HG03103 (cell line): Measurements from ENCODE around the gene LRRN1.
"Not testable (repeated sequence)": the region's sequence is repeated elsewhere in the genome, so short reads cannot be mapped to it uniquely, and the experiment has no call there.

ENCODE experiments used
- ATAC-seq: cut with Tn5 transposase; IDR thresholded peaks from one replicate; pipeline ENCODE4 v1.9.1; 2021; ENCODE audit warnings: low read depth; ENCODE audit not compliant: unreplicated experiment

LRRN1 gene

DNA sequence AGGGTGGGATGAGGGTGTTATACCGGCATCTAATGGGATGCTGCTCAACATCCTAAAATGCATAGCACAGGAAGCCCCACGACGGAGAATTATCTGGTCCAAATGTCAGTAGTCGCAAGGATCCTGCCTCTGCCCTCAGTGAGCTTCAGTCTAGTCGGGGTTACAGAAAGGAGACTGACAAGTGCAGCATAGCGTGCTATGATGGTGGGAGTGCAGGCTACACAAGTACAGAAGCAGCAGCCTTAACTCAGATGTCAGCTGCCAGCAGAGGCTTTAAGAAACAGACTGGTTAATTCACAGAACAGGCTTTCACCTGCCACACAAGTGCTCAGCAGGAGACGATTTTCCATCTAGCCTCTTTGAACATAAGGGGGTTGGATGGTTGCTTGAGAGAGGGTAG is 6.9 kb downstream of the LRRN1 start:
- ATAC-seq, result no peak

DNA sequence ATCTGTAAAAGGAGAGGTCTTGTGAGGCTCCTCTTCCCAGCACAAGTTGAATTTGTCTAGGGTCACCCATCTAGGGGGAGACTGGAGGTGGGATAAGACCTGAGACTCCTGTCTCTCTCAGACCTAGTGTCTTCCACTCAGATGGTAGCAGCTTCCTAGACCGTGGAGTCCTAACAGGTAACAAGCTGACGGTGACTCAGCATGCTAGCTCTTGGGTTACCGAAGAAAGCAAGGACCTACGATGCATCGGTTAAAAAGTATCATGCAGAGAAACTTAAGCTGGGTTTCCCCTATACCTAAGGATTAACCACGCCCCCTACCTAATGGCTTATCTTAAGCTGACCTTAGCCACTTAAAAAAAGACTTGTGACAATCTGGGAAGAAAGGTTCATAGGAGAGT is 7.6 kb downstream of the LRRN1 start:
- no peak for ATAC-seq

DNA sequence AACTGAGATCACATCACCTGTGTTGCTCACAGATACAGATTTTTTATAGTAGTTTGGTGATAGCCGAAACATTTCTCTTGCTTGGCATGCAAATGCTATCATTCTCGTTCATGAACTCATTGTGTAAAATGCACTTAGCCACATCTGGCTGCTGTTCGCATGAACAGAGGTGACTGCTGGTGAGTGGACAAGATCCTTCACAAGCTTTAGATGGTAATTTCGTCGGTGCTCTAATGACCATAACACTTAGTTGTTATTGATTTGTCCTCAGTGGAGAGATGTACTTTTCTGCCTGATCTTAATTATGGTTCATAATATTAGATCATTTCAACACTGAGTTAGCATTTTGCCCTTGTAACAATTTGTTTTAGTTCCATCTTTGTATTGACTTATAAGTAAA is 13.8 kb downstream of the LRRN1 start:
- no peak for ATAC-seq

DNA sequence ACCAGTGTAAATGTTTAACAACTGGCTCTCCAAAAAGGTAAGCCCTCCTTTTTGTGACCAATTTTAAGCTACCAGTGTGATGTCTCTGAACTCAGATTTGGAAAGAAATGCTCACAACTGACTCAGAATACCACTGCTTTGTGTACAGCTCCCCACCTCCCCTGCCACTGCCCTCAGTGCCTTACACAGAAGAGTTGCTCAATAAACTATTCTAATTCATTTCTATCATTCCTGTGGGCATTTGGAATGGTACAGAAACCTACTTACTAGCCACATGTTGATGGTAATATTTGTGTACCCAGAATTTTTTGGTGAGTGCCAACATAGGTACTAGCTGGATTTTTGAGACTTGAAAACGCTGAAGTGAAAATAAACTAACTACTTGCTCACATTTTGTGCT is 16.0 kb downstream of the LRRN1 start:
- ATAC-seq, result no peak

DNA sequence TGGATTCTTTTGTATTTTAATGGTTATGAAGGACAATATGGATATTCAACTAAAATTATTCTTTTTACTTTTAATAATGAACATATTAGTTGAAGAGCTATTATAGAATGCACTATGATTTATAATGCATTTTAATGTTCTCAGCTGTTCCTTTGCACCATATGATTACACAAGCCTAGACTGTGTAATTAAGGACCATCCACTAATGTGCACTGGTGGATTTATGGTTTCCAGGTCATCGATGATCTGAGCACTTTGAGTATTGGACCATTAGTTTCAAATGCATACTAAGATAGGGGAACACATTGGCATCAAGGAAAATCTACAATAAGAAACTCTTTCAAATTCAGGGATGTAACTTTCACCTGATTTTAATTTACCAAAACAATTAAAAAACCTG is 16.8 kb downstream of the LRRN1 start:
- no peak for ATAC-seq

DNA sequence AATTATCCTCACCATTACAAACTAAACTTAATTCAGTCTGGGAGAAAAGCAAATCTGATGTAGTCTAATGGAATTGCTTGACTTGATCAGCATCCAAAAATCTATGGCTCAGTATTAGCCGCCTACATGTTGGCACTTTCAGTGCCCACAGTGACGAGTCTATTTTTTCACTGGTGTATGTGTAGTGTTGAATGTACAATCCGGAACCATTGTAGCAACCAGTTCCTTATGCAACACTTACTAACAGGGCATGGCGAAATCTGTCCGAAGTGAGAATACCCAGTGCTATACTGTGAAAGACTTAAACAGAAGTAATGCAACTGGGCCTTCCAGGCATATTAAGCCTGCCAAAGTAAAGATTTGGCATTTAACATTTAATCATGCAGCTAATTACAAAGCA is 18.6 kb downstream of the LRRN1 start:
- ATAC-seq, result no peak

DNA sequence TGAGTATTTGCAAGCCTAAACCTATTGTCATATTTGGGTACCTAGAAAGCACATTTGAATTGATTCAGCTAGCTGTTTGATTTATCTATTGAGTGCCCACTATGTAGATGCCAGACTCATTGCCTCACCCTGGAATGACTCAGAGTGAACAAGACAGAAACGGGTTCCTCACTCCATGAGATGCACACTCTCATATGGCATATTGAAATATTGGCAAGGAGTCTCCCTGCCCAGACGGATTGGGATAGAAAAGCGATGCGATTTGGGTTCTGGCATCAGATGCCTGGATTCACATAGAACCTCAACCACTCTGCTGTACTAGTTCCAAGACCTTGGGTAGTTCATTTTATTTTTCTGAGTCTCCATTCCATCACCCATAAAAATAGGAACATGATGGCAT is 22.5 kb downstream of the LRRN1 start:
- no peak for ATAC-seq

DNA sequence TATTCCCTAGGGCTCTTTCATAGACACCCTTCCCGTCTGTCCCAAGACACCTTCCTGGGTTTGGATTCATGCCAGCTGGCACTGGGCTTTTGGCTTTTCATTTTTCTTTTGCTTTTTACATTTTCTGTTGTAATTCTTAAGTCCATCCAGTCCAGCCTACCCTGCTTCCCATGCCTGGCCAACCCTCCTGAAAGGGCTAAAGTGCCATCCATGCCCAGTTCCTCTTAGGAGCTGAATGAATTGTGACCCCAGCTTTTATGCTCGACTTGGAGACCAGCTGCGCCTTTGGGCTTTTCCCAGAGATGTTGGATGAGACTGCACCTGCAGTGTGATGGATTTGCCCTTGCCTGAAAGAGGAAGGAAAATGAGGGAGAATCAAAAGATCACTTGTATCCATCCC is 25.8 kb downstream of the LRRN1 start:
- no peak for ATAC-seq

DNA sequence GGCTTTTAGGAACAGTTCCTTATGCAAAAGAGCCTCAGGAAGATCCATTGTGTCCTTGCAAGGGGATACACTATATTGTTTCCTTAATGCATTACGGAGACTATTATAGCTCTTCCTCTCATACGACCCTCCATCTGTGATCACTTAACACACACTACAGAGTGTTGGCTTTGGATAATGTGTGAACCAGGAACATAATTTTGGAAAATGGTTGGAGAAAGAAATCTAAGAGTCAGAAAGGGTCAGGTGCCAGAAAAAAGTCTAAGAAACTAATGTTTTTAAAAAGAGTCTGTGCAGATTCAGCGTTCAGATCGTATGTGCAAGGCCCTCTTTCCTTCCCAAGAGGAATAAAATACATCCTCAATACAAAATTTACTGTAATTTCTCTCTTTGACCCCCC is 27.3 kb downstream of the LRRN1 start:
- ATAC-seq, result no peak

DNA sequence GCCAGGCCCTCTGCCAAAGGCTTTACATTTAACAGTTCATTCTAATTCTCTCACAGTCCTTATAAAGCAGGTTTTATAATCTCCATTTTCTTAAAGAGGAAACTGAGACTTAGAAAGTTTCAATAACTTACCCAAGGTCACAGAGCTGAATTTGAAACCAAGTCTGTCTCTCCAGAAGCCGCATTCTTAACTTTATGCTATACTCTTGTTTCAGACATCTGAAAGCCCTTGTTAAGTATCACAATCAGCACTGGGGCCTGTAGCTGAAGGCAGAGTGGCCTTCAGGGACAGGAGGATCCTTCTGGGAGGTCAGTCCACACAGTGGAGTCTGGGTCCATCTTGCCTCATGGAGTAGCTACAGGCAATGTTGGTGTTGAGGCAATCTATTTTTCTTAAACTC is 27.9 kb downstream of the LRRN1 start:
- ATAC-seq, result no peak

DNA sequence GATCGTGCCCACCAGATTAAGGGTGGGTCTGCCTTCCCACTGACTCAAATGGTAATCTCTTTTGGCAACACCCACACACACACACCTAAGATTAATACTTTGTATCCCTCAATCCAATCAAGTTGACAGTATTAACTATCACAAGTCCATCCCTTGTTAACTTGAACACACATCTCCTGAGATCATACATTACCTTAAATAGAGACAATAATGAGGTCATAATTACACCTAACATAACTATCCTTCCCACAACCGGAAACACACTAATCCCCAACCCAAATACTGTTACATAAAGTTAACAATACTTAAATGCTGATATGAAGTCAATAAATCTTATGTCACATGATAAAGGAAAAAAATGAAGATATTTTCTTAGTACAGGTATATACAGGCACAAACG is 29.2 kb downstream of the LRRN1 start:
- ATAC-seq, result not testable (repeated sequence)

DNA sequence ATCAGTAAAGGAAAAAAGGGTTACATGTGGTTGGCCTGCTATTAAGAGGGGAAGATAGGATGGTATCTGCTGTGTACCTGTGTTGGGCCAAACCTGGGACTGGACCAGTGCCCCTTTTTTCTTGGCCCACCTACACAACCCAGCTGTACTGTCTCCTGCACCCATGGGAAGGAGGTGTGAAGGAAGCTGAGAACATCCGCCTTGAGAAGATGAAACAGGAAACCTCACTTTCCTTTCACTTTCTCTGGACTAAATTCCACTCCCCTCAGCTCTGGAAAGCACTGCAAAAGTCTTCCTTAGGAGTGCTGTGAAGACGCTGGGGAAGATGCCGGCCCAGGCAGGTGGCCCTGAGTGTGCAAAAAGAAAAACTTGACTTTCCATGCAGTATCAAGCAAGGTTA is 37.6 kb downstream of the LRRN1 start:
- ATAC-seq, result no peak

DNA sequence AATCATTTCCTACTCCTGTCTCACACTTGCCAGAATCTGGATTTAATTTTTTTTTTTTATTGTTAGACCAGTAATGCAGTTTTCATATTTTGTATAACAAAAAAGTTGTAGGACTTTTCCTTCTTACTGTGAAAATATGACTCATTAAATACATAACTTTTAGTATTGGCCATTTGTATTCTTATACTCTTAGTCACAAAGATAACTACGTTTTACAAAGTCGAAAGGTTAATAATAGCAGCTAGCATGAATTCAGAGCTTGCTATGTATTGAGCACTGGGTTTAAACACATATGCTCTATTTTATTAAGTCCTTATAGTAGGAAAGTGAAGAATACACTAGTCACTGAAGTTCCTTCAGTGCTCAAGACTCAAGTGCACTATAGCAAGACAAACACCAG is 43.1 kb downstream of the LRRN1 start:
- no peak for ATAC-seq

DNA sequence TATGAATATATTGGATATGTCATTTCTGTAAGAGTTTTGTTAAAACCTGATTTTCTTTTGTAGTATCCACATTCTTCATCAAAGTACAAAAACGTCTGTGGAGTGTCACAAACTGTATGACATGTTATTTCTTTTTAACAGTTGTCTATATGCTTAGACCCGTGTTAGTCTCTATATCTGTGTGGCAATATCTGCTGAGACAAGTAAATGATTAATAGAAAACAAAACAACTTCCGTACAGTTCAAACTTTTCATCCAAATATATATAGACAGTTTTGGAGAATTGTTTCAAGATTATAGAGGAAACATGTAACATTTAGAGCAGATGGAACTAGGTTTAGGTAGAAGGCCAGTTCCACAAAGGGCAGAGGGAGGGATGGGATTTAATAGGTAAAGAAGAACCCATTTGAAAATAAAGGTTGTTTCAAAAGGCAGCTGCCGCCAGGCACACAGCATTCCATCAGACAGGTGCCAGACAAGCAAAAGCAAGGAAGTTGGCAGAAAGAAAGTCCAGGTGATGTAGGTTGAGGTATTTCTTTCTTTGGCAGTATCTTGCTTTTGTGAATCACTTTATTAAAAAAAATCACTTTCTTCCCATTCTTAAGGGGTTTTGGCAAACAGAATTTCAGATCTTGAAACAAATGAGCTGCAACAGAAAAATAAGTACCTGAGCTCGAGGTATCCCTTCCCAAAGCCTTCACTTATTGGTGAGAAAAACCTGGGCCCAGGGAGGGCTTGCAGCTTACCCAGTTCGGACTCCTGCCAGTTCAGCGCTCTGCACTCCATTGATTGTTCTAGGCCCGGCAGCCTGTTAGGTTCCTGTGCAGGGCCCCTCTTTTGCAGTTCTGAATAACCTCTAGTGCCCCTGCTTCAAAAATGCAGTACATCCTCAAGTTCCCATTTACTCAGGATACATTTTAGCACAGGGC is 49.0 kb downstream of the LRRN1 start:
- ATAC-seq, result no peak

DNA sequence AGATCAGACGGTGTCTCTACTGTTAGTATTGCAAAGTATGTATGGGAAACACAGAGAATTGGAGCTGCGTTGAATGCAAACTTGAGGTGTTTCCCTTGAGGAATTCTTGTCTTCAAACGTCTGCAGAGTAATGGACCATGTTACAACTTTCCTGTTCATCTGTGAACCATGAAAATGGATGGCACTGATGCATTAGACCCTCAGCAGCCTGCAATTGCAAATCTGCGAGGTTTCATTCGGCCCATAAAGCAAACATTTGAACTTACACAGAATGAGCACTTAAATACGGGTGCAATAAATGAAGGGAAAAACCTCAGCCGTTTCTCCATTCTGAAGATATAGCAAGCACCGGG is 49.7 kb downstream of the LRRN1 start:
- no peak for ATAC-seq

DNA sequence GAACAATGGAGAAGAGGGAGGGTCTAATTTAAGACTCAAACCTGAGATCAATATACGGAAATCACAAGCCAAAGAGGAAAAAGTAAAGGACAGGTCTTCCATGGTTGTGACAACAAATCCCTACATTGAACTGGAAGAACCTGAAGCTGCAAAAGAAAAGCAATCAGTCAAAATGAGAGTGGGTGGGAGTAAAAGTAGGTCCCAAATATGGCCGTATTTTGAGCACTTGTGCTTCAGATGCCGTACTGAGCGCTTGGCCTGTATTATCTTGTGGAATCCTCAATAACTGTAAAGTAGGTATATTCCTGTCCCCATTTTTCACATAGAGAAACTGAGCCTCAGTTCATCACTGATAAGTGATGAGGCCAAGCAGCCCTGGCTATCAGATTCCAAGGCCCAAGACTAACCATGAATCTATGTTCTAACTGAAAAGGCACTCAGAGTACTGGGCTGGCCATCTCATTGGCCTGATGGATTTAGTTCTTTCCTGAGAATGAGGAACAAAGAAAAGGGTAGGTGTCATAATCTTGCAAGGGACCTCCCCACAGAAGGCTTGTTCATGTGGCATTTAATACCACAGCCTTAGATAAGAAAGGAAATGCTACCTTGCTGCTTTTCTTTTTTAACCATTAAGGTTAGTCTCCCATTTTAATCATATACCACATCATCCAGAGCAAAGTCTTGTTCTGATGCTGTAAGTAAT is 52.5 kb downstream of the LRRN1 start:
- peak; percentile 98 for ATAC-seq

DNA sequence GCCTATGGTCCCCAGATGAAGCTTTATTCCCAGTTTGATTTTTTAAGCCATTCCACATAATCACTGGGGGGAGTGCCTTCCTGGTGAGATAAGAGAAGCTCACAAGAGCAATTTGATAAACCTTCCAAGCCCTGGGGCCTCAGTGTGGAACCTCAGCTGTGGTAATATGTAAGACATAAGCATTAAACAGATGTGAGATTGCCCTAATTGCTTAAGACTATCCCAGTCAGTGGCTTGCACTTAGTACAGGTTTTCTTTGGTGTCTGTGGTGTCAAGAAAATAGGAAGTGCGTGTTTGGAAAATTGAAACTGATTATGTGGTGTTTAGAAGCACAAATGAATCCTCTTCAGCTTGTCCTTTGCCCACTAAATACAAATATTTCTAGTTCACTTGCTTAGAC is 54.3 kb downstream of the LRRN1 start:
- no peak for ATAC-seq

DNA sequence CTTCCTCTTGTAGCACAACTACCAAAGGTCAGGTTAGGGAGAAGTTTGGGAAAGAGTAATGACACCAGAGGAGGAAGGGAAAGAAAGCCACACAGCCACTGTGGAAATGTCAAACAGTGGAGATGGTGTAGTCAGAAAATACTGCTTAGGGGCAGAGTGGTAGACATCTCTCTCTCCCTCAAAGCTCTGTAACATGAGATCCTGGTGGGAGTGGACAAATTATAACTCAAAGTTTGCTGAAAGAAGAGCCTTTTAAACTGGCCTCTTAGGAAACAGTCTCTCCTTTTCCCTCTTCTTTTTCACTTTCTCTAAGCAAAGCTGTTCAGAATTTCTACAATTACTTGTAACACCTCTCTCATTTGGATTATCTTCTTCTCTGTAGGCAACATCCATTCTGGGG is 55.8 kb downstream of the LRRN1 start:
- no peak for ATAC-seq

DNA sequence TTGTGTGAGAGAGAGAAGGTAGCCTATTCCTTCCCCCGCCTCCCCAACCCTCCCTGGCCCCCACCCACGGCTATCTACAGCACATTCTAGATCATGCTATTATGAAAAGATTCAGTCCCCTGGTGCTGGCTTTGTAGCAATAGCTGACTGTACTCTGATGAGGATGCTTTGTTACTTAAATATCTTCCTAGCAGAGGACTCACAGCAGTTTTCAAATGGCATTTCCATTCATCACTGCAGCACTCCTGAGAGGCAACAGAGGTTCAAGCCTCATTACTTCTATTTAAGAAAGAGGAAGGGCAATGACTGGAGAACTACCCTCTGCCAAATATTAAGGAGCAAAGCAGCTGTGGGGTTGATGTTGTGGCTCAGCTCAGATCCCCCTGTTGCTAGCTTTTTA is 61.0 kb downstream of the LRRN1 start:
- no peak for ATAC-seq

DNA sequence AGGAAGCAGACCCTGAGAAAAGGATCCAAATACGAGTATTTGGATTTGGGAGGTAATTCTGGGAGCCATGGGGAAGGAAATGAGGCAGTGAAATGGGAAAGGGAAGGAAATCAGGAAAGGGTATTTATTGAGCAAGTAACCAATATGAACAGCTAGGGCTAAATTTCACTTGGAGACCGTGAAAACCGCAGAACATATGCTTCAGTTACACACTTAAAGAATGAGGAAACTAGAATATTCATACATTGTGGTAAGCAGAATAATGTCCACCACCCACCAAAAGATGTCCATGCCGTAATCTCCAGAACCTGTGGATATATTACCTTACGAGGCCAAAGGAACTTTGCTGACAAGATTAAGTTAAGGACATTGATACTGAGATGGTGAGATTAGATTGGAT is 63.3 kb downstream of the LRRN1 start:
- ATAC-seq, result no peak

DNA sequence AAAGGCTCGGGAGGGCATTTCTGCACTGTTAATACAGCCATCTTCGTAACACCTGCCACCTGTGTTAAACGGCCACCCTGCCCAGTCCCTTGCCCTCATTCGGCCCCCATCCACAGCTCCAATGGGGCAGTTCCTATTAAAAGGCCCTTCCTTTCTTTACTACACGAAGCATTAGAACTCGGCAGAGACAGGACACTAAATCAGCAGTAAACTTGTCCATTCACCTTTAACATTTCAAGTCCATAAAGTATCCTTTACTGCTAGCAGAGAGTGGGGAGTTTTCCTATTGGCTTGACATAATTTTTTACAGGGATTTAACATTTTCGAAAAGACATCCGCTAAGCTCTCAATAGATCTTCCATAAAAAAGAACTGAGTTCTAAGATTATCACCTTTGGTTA is 76.3 kb downstream of the LRRN1 start:
- ATAC-seq, result no peak

DNA sequence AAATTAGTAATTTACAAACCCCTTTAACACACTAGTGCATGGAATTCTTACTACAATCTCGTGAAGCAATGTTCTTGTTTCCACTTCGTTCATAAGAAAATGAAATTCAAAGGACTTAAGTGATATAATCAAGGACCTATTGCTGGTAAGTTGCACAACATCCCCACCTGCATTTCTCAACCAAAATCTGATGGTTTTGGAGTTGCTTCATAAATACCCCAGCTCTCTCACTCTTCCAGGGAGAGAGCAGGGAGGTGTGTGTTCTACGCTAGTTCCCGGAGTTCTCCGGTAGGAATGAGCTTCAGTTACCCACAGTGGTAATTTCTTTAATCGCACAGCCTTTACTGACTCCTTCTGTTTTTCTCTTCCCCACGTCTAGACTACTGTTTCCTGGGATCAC is 81.8 kb downstream of the LRRN1 start:
- ATAC-seq, result no peak
